Large intestine (tissue), 1 donor: Measurements from ENCODE around the gene PAGE4. TPM values are rescaled to one million over a fixed set of nuclear protein-coding genes. Genes with fewer than 3 reads are reported as not detected.

Experiments
- polyA plus RNA-seq: library from polyadenylated mRNA; unstranded; fragments of 120-200 nt; gene quantifications from one replicate; pipeline ENCODE4 v1.2.1, GENCODE V29; 2013

Gene PAGE4
- polyA plus RNA-seq, 1 donor, result not detected

Other genes starting within 250 kb of the PAGE4 start
- not detected for gene GAGE12H, start 249.4 kb upstream of the PAGE4 start, polyA plus RNA-seq
- not detected for gene GAGE2A, start 239.8 kb upstream of the PAGE4 start, polyA plus RNA-seq
- gene GAGE1, start 230.3 kb upstream of the PAGE4 start, polyA plus RNA-seq, result not detected
- gene PAGE1, start 133.3 kb upstream of the PAGE4 start, polyA plus RNA-seq, result not detected
- gene USP27X, start 50.2 kb downstream of the PAGE4 start, polyA plus RNA-seq, result 6.5 TPM
- 40.8 TPM for gene CLCN5, start 93.3 kb downstream of the PAGE4 start, polyA plus RNA-seq